OCI-LY7 (cell line): ENCODE results near the gene PNMA8B. TPM values are rescaled to one million over a fixed set of nuclear protein-coding genes. Genes with fewer than 3 reads are reported as not detected.

Experiments used
- Bru-seq: library from RNA; stranded (reverse); fragments of 400-500 nt; gene quantifications from one replicate; lab custom pipeline; 2021; lab: Mats Ljungman, UMichigan
- BruChase-seq, 2 experiments: library from RNA; stranded (reverse); fragments of 400-500 nt; gene quantifications; one replicate each; lab custom pipeline; 2021; lab: Mats Ljungman, UMichigan
- BruUV-seq: library from RNA; stranded (reverse); fragments of 400-500 nt; replicated peaks from 2 replicates; lab custom pipeline; 2021; lab: Mats Ljungman, UMichigan
- CTCF ChIA-PET: fragments of 300-600 bp; sonication (Branson Sonifier 250); formaldehyde crosslinking; loops from one replicate; lab custom pipeline; 2022; ENCODE audit warnings: antibody characterized with exemption; ENCODE audit not compliant: unreplicated experiment; lab: Charles Lee
- POLR2A ChIA-PET: fragments of 300-600 bp; sonication (Branson Sonifier 250); formaldehyde crosslinking; loops from one replicate; lab custom pipeline; 2022; ENCODE audit warnings: antibody characterized with exemption; lab: Charles Lee
- DNase-seq: peaks from one replicate; pipeline ENCODE4 v3.0.0-alpha.2; 2015; ENCODE audit warnings: low spot score
- H2AFZ ChIP-seq: fragments of 200-600 bp; sonication (generic), shearing (Covaris generic); 2 replicates; pipeline ENCODE4 v1.6.1; 2014; ENCODE audit warnings: mild to moderate bottlenecking, antibody characterized with exemption, low read length, moderate library complexity
- H3K27ac ChIP-seq: fragments of 200-600 bp; sonication (generic); 2 replicates; pipeline ENCODE4 v1.5.1; 2014; ENCODE audit warnings: mixed run types, low read depth, mild to moderate bottlenecking, moderate library complexity, low read length, inconsistent platforms; ENCODE audit not compliant: poor library complexity, severe bottlenecking
- H3K36me3 ChIP-seq: fragments of 200-600 bp; sonication (generic); 2 replicates; pipeline ENCODE4 v1.6.1; 2014; ENCODE audit warnings: mild to moderate bottlenecking, antibody characterized with exemption, low read length, moderate library complexity, mixed read lengths; ENCODE audit not compliant: insufficient read depth
- H3K4me1 ChIP-seq: fragments of 200-600 bp; sonication (generic); 2 replicates; pipeline ENCODE4 v1.5.1; 2014; ENCODE audit warnings: mild to moderate bottlenecking, low read length; ENCODE audit not compliant: insufficient read depth, poor library complexity, severe bottlenecking
- H3K4me2 ChIP-seq: fragments of 200-600 bp; sonication (generic); 2 replicates; pipeline ENCODE4 v1.6.1; 2014; ENCODE audit warnings: mild to moderate bottlenecking, low read length
- H3K4me3 ChIP-seq: fragments of 200-600 bp; sonication (generic); 2 replicates; pipeline ENCODE4 v1.5.1; 2014; ENCODE audit warnings: mild to moderate bottlenecking, low read depth, low read length; ENCODE audit not compliant: poor library complexity, severe bottlenecking
- H3K79me2 ChIP-seq: fragments of 200-600 bp; sonication (generic); 2 replicates; pipeline ENCODE4 v1.6.1; 2016; ENCODE audit warnings: low read depth, mild to moderate bottlenecking, low read length, moderate library complexity, mixed read lengths; ENCODE audit not compliant: insufficient read depth
- H3K9me2 ChIP-seq: fragments of 200-600 bp; sonication (generic); 2 replicates; pipeline ENCODE4 v1.6.1; 2016; ENCODE audit warnings: mild to moderate bottlenecking, low read length, mixed read lengths; ENCODE audit not compliant: insufficient read depth
- H3K9me3 ChIP-seq: fragments of 200-600 bp; sonication (generic); 2 replicates; pipeline ENCODE4 v1.6.1; 2014; ENCODE audit warnings: mild to moderate bottlenecking, mixed run types, low read length, mixed read lengths
- H4K20me1 ChIP-seq: fragments of 200-600 bp; sonication (generic); 2 replicates; pipeline ENCODE4 v1.6.1; 2014; ENCODE audit warnings: mild to moderate bottlenecking, antibody characterized with exemption, low read length, moderate library complexity, mixed read lengths; ENCODE audit not compliant: insufficient read depth
- EZH2phosphoT487 ChIP-seq: fragments of 200-600 bp; sonication (generic); IDR thresholded peaks from 2 replicates; pipeline ENCODE4 v1.6.1; 2018; ENCODE audit warnings: low read depth, borderline replicate concordance, mild to moderate bottlenecking, mixed run types, antibody characterized with exemption, low read length, moderate library complexity, mixed read lengths
- intact Hi-C: fragments of 100-400 bp; cut with micrococcal nuclease; formaldehyde crosslinking; loops from one replicate; pipeline ENCODE4 v1.10.0; 2022; ENCODE audit not compliant: unreplicated experiment
- long read RNA-seq: library from polyadenylated mRNA; stranded (forward); transcript quantifications from one replicate; pipeline ENCODE4 v2.0.0, GENCODE V29; 2022
- total RNA-seq, 2 experiments: library from RNA; depleted of rRNA in 1 of 2; stranded (reverse); fragments of >200 nt in 1 of 2; shearing (Covaris generic) in 1 of 2; gene quantifications; 2 replicates each; pipeline ENCODE4 v1.2.3, GENCODE V29; 2014 to 2022
- TF ChIP-seq, protein P1 (sequence below): fragments of 200-600 bp; sonication (generic); conservative IDR thresholded peaks from 2 replicates; pipeline ENCODE4 v1.5.1; 2014; ENCODE audit warnings: mild to moderate bottlenecking, antibody characterized with exemption, low read length, moderate library complexity, mixed read lengths

Gene PNMA8B, protein sequence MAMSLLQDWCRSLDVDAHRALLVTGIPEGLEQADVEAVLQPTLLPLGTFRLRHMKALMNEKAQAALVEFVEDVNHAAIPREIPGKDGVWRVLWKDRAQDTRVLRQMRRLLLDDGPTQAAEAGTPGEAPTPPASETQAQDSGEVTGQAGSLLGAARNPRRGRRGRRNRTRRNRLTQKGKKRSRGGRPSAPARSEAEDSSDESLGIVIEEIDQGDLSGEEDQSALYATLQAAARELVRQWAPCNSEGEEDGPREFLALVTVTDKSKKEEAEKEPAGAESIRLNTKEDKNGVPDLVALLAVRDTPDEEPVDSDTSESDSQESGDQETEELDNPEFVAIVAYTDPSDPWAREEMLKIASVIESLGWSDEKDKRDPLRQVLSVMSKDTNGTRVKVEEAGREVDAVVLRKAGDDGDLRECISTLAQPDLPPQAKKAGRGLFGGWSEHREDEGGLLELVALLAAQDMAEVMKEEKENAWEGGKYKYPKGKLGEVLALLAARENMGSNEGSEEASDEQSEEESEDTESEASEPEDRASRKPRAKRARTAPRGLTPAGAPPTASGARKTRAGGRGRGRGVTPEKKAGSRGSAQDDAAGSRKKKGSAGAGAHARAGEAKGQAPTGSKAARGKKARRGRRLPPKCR
- 1.9 and 2.0 TPM in 2 replicates for total RNA-seq (2014; rRNA removed; shearing (Covaris generic))
- total RNA-seq (2022): 0.33 and 0.40 TPM in 2 replicates
- percentile 13 among the genes with signal in this experiment for Bru-seq, nascent RNA
- percentile 21 among the genes with signal in this experiment for BruChase-seq, experiment 1, labeled RNA remaining after a 6-hour chase
- BruChase-seq, experiment 2, labeled RNA remaining after a 2-hour chase: percentile 22 among the genes with signal in this experiment
- long read RNA-seq: 0 reads

DNA sequence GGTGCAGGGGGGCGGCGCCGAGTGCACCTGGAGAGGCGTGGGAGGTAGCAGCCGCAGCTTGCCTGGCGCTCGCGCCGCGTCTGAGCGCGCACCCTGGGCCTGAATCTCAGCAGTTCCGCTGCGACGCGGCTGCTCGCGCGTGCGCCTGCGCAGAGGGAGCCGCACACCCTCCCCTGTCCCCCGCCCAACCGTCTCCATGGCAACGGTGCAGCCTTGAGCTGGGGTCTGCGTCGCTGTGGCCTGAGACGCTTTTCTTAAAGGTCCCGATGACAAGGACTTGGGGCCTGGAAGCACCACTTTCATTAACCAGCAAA is at the start of gene PNMA8B:
Gene PNMA8B, minus strand, starts transcription at position 82 of the 314 bp plus-strand sequence. CDS start 402 bp downstream, outside the sequence.
- CTCF ChIA-PET: no interaction called here
- POLR2A ChIA-PET: no interaction called here
- H4K20me1 ChIP-seq: no peaks in the 10 kb centered on the region
- H3K4me2 ChIP-seq: peak within 1 kb of the TSS; percentile 75
- H3K9me3 ChIP-seq: no peaks in the 10 kb centered on the region
- H3K9me2 ChIP-seq: no peaks in the 10 kb centered on the region
- TF ChIP-seq, protein P1, sequence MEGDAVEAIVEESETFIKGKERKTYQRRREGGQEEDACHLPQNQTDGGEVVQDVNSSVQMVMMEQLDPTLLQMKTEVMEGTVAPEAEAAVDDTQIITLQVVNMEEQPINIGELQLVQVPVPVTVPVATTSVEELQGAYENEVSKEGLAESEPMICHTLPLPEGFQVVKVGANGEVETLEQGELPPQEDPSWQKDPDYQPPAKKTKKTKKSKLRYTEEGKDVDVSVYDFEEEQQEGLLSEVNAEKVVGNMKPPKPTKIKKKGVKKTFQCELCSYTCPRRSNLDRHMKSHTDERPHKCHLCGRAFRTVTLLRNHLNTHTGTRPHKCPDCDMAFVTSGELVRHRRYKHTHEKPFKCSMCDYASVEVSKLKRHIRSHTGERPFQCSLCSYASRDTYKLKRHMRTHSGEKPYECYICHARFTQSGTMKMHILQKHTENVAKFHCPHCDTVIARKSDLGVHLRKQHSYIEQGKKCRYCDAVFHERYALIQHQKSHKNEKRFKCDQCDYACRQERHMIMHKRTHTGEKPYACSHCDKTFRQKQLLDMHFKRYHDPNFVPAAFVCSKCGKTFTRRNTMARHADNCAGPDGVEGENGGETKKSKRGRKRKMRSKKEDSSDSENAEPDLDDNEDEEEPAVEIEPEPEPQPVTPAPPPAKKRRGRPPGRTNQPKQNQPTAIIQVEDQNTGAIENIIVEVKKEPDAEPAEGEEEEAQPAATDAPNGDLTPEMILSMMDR: no peak
- TF ChIP-seq EZH2phosphoT487: no peak
- H3K27ac ChIP-seq: no peak within 1 kb of the TSS
- H3K79me2 ChIP-seq: no peaks in the 10 kb centered on the region
- DNase-seq: peak; percentile 87
- H3K36me3 ChIP-seq: no peaks in the 10 kb centered on the region
- peak within 1 kb of the TSS; percentile 60 for H3K4me3 ChIP-seq
- intact Hi-C loops: no loop called here
- peak within 1 kb of the TSS; percentile 39; the same call in 1 of the 2 replicates for H2AFZ ChIP-seq
- peaks cover 40% of the 10 kb centered on the region for H3K4me1 ChIP-seq
- BruUV-seq: no TSS peak

DNA sequence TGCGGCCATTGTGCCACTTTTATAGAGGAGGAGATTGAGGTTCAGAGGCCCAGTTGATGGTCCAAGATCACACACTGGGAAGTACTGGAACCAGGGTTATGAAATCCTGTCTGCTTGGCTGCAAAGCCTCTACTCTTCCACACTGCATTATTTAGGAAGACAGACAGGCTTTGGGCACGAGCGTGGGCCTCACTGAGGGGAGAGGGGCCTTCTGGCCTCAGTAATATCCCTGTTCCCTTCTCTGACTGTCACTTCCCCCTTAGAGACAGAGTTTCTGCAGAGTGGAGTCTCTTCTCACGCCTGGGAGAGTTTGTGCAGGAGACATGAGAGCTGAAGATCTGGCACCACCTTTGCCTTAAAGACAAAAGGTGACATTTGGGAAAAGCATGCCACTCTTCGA is 49.0 kb upstream of the PNMA8B start:
- Histone ChIP-seq H3K79me2 (no peaks in the 10 kb centered on the region), H3K36me3 (no peaks in the 10 kb centered on the region), H4K20me1 (no peaks in the 10 kb centered on the region), H3K4me2 (no peak overlapping the region), H3K9me3 (0 out of 2 replicates have a peak, but pooled peaks cover 3% of the 10 kb centered on the region), H3K4me3 (no peak overlapping the region), H3K27ac (no peak overlapping the region), H2AFZ (no peak overlapping the region), H3K9me2 (no peaks in the 10 kb centered on the region), H3K4me1 (no peaks in the 10 kb centered on the region)
- DNase-seq: no peak
- BruUV-seq: no TSS peak
- CTCF ChIA-PET: no interaction called here
- no peak for TF ChIP-seq EZH2phosphoT487
- TF ChIP-seq, protein P1: no peak
- POLR2A ChIA-PET: no interaction called here
- intact Hi-C loops: no loop called here
